ENCODE results near the gene LANCL1.

LANCL1 gene

GRCh38 chr2:210476194-210477128 lies at the start of gene LANCL1:
Gene LANCL1 (minus strand): TSS chr2:210476759. CDS start chr2:210476396, 363 bp downstream.
- H3K9me3 ChIP-seq (ENCODE audit: control insufficient read depth, insufficient read depth, low read length), result no peaks in the 10 kb centered on the region
- H3K9ac ChIP-seq (ENCODE audit: low read depth, low read length), result peak within 1 kb of the TSS; percentile 83
- H3K27ac ChIP-seq (ENCODE audit: low read depth, low read length), result peak within 1 kb of the TSS; percentile 76
- H3K4me3 ChIP-seq (ENCODE audit: low read depth, low read length), result peak within 1 kb of the TSS; percentile 94
- peaks cover 10% of the 10 kb centered on the region for H3K36me3 ChIP-seq (ENCODE audit: control insufficient read depth, insufficient read depth, low read length)
- H3K27me3 ChIP-seq (ENCODE audit: control insufficient read depth, insufficient read depth, low read length), result no peaks in the 10 kb centered on the region
- H3K4me1 ChIP-seq (ENCODE audit: control insufficient read depth, insufficient read depth, low read length), result peaks cover 20% of the 10 kb centered on the region

- no peak overlapping the region for H3K9ac ChIP-seq (ENCODE audit: low read depth, low read length)
- no peak overlapping the region for H3K27ac ChIP-seq (ENCODE audit: low read depth, low read length)
- no peaks in the 10 kb centered on the region for H3K36me3 ChIP-seq (ENCODE audit: control insufficient read depth, insufficient read depth, low read length)
- no peaks in the 10 kb centered on the region for H3K9me3 ChIP-seq (ENCODE audit: control insufficient read depth, insufficient read depth, low read length)
- H3K27me3 ChIP-seq (ENCODE audit: control insufficient read depth, insufficient read depth, low read length), result no peaks in the 10 kb centered on the region
- H3K4me1 ChIP-seq (ENCODE audit: control insufficient read depth, insufficient read depth, low read length), result peaks cover 16% of the 10 kb centered on the region; the same call in 1 of the 2 replicates
- H3K4me3 ChIP-seq (ENCODE audit: low read depth, low read length), result no peak overlapping the region
Observed at GRCh38 chr2:210524533-210524932, 48.0 kb upstream of the LANCL1 start.

GRCh38 chr2:210523650-210524289 lies 47.2 kb upstream of the LANCL1 start:
- no peaks in the 10 kb centered on the region for H3K36me3 ChIP-seq (ENCODE audit: control insufficient read depth, insufficient read depth, low read length)
- no peaks in the 10 kb centered on the region for H3K9me3 ChIP-seq (ENCODE audit: control insufficient read depth, insufficient read depth, low read length)
- H3K27me3 ChIP-seq (ENCODE audit: control insufficient read depth, insufficient read depth, low read length), result no peaks in the 10 kb centered on the region
- no peak overlapping the region for H3K4me3 ChIP-seq (ENCODE audit: low read depth, low read length)
- H3K4me1 ChIP-seq (ENCODE audit: control insufficient read depth, insufficient read depth, low read length), result peaks cover 9% of the 10 kb centered on the region; the same call in 1 of the 2 replicates
- H3K27ac ChIP-seq (ENCODE audit: low read depth, low read length), result no peak overlapping the region
- no peak overlapping the region for H3K9ac ChIP-seq (ENCODE audit: low read depth, low read length)

- Histone ChIP-seq H3K27me3 (ENCODE audit: control insufficient read depth, insufficient read depth, low read length) (no peaks in the 10 kb centered on the region), H3K4me1 (ENCODE audit: control insufficient read depth, insufficient read depth, low read length) (no peaks in the 10 kb centered on the region), H3K9ac (ENCODE audit: low read depth, low read length) (no peak overlapping the region), H3K9me3 (ENCODE audit: control insufficient read depth, insufficient read depth, low read length) (no peaks in the 10 kb centered on the region), H3K36me3 (ENCODE audit: control insufficient read depth, insufficient read depth, low read length) (no peaks in the 10 kb centered on the region), H3K4me3 (ENCODE audit: low read depth, low read length) (no peak overlapping the region), H3K27ac (ENCODE audit: low read depth, low read length) (no peak overlapping the region)
Observed at GRCh38 chr2:210522399-210522798, 45.8 kb upstream of the LANCL1 start.

- H3K27ac ChIP-seq (ENCODE audit: low read depth, low read length), result no peak overlapping the region
- no peaks in the 10 kb centered on the region for H3K4me1 ChIP-seq (ENCODE audit: control insufficient read depth, insufficient read depth, low read length)
- no peak overlapping the region for H3K4me3 ChIP-seq (ENCODE audit: low read depth, low read length)
- no peak overlapping the region for H3K9ac ChIP-seq (ENCODE audit: low read depth, low read length)
- no peaks in the 10 kb centered on the region for H3K27me3 ChIP-seq (ENCODE audit: control insufficient read depth, insufficient read depth, low read length)
- no peaks in the 10 kb centered on the region for H3K9me3 ChIP-seq (ENCODE audit: control insufficient read depth, insufficient read depth, low read length)
- no peaks in the 10 kb centered on the region for H3K36me3 ChIP-seq (ENCODE audit: control insufficient read depth, insufficient read depth, low read length)
Observed at GRCh38 chr2:210519594-210519993, 43.0 kb upstream of the LANCL1 start.

GRCh38 chr2:210517264-210517663 lies 40.7 kb upstream of the LANCL1 start:
- Histone ChIP-seq H3K4me3 (ENCODE audit: low read depth, low read length) (no peak overlapping the region), H3K9ac (ENCODE audit: low read depth, low read length) (no peak overlapping the region), H3K4me1 (ENCODE audit: control insufficient read depth, insufficient read depth, low read length) (no peaks in the 10 kb centered on the region), H3K27me3 (ENCODE audit: control insufficient read depth, insufficient read depth, low read length) (no peaks in the 10 kb centered on the region), H3K27ac (ENCODE audit: low read depth, low read length) (no peak overlapping the region), H3K36me3 (ENCODE audit: control insufficient read depth, insufficient read depth, low read length) (no peaks in the 10 kb centered on the region), H3K9me3 (ENCODE audit: control insufficient read depth, insufficient read depth, low read length) (no peaks in the 10 kb centered on the region)

GRCh38 chr2:210515911-210516310 lies 39.4 kb upstream of the LANCL1 start:
- Histone ChIP-seq H3K9ac (ENCODE audit: low read depth, low read length) (no peak overlapping the region), H3K4me1 (ENCODE audit: control insufficient read depth, insufficient read depth, low read length) (no peaks in the 10 kb centered on the region), H3K4me3 (ENCODE audit: low read depth, low read length) (no peak overlapping the region), H3K27ac (ENCODE audit: low read depth, low read length) (no peak overlapping the region), H3K27me3 (ENCODE audit: control insufficient read depth, insufficient read depth, low read length) (no peaks in the 10 kb centered on the region), H3K36me3 (ENCODE audit: control insufficient read depth, insufficient read depth, low read length) (no peaks in the 10 kb centered on the region), H3K9me3 (ENCODE audit: control insufficient read depth, insufficient read depth, low read length) (no peaks in the 10 kb centered on the region)

- Histone ChIP-seq H3K27ac (ENCODE audit: low read depth, low read length) (no peak overlapping the region), H3K4me3 (ENCODE audit: low read depth, low read length) (no peak overlapping the region), H3K36me3 (ENCODE audit: control insufficient read depth, insufficient read depth, low read length) (no peaks in the 10 kb centered on the region), H3K9ac (ENCODE audit: low read depth, low read length) (no peak overlapping the region), H3K9me3 (ENCODE audit: control insufficient read depth, insufficient read depth, low read length) (peaks cover 14% of the 10 kb centered on the region), H3K4me1 (ENCODE audit: control insufficient read depth, insufficient read depth, low read length) (peaks cover 11% of the 10 kb centered on the region; the same call in 1 of the 2 replicates), H3K27me3 (ENCODE audit: control insufficient read depth, insufficient read depth, low read length) (no peaks in the 10 kb centered on the region)
Observed at GRCh38 chr2:210503725-210504191, 27.2 kb upstream of the LANCL1 start.

GRCh38 chr2:210503001-210503623 lies 26.6 kb upstream of the LANCL1 start:
- H3K27me3 ChIP-seq (ENCODE audit: control insufficient read depth, insufficient read depth, low read length), result no peaks in the 10 kb centered on the region
- no peak overlapping the region for H3K4me3 ChIP-seq (ENCODE audit: low read depth, low read length)
- peaks cover 11% of the 10 kb centered on the region; the same call in 1 of the 2 replicates for H3K4me1 ChIP-seq (ENCODE audit: control insufficient read depth, insufficient read depth, low read length)
- no peaks in the 10 kb centered on the region for H3K36me3 ChIP-seq (ENCODE audit: control insufficient read depth, insufficient read depth, low read length)
- H3K9ac ChIP-seq (ENCODE audit: low read depth, low read length), result no peak overlapping the region
- H3K9me3 ChIP-seq (ENCODE audit: control insufficient read depth, insufficient read depth, low read length), result peaks cover 14% of the 10 kb centered on the region
- no peak overlapping the region for H3K27ac ChIP-seq (ENCODE audit: low read depth, low read length)

GRCh38 chr2:210496512-210496911 lies 20.0 kb upstream of the LANCL1 start:
- no peak overlapping the region for H3K27ac ChIP-seq (ENCODE audit: low read depth, low read length)
- no peak overlapping the region for H3K4me3 ChIP-seq (ENCODE audit: low read depth, low read length)
- H3K36me3 ChIP-seq (ENCODE audit: control insufficient read depth, insufficient read depth, low read length), result no peaks in the 10 kb centered on the region
- no peaks in the 10 kb centered on the region for H3K4me1 ChIP-seq (ENCODE audit: control insufficient read depth, insufficient read depth, low read length)
- no peaks in the 10 kb centered on the region; the same call in 1 of the 2 replicates for H3K9me3 ChIP-seq (ENCODE audit: control insufficient read depth, insufficient read depth, low read length)
- no peaks in the 10 kb centered on the region for H3K27me3 ChIP-seq (ENCODE audit: control insufficient read depth, insufficient read depth, low read length)
- no peak overlapping the region for H3K9ac ChIP-seq (ENCODE audit: low read depth, low read length)

Measured in HUES48 (cell line).